Hematopoietic multipotent progenitor cell treated with erythropoietin and hydrocortisone succinate and interleukin-3 and kit ligand, for 15 days (in vitro differentiated cells): ENCODE results near the gene MAP6.
"Not testable (repeated sequence)": the region's sequence is repeated elsewhere in the genome, so short reads cannot be mapped to it uniquely, and the experiment has no call there.

ENCODE experiments used
- DNase-seq: peaks from one replicate; pipeline ENCODE4 v3.0.0-alpha.2; 2015; ENCODE audit warnings: low spot score

The MAP6 gene

GRCh38 chr11:75591371-75591770 lies 77.5 kb downstream of the MAP6 start:
- peak; percentile 37 for DNase-seq

GRCh38 chr11:75589933-75590332 lies 78.9 kb downstream of the MAP6 start:
- DNase-seq, result peak; percentile 97

GRCh38 chr11:75589051-75589450 lies 79.8 kb downstream of the MAP6 start:
- no peak for DNase-seq

DNA sequence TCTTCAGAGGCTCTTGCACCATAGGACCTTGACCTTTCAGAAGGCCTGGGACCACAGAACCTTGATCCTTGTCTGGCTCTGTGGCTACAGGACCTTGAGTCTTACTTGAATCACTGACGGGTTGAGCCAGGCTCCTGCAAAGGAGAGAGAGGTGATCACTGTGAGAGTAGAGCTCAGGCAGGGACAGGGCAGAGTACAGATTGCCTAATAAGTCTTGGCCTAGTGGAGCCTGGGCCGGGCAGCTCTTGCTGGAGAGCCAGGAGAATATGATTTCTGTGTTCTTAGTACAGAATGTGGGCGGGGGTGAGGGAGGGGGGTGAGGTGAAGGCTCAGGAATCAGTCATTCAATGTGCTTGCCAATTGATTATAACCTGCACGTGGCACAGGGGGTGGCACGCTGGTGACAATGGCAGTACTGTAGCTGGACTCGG lies 80.8 kb downstream of the MAP6 start:
- no peak for DNase-seq

DNA sequence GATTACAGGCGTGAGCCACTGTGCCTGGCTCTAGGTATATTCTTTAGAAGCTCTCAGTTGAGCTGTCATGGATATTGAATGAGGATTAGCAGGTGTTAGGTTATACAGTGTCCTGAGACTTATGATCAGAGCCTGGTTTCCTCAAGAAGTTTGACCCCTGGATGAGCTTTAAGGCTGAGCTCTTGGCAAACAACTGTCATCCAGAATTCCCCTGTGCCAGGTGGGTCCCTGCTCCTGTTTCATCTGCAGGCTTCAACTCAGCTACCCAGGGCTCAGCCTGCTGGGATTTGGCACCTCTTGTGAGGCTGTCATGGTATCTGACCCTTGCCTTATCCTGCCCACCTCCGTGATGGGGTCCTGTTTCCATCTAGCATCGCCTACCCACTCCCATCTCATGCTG lies 82.4 kb downstream of the MAP6 start:
- DNase-seq, result no peak

DNA sequence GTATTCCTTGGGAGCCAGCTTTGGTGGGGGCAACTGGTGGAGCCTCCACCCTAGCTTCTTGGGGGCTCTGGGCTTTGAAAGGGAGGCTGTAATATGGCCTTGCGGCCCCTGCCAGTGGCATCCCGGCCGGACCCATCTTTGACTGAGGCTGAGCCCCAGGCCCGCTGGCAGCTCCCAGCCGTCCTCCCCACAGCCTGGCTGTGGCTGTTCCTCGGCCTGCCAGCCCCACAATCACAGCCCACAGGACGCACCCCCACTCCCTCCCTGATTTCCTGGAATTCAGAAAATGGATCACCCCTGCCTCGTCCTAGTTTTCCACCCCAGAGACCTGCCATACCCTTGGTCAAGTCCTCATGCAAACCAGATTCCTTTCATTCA lies 83.6 kb downstream of the MAP6 start:
- DNase-seq, result no peak

- DNase-seq, result not testable (repeated sequence)
These were observed 84.1 kb downstream of the MAP6 start for GRCh38 chr11:75584659-75585292.

DNA sequence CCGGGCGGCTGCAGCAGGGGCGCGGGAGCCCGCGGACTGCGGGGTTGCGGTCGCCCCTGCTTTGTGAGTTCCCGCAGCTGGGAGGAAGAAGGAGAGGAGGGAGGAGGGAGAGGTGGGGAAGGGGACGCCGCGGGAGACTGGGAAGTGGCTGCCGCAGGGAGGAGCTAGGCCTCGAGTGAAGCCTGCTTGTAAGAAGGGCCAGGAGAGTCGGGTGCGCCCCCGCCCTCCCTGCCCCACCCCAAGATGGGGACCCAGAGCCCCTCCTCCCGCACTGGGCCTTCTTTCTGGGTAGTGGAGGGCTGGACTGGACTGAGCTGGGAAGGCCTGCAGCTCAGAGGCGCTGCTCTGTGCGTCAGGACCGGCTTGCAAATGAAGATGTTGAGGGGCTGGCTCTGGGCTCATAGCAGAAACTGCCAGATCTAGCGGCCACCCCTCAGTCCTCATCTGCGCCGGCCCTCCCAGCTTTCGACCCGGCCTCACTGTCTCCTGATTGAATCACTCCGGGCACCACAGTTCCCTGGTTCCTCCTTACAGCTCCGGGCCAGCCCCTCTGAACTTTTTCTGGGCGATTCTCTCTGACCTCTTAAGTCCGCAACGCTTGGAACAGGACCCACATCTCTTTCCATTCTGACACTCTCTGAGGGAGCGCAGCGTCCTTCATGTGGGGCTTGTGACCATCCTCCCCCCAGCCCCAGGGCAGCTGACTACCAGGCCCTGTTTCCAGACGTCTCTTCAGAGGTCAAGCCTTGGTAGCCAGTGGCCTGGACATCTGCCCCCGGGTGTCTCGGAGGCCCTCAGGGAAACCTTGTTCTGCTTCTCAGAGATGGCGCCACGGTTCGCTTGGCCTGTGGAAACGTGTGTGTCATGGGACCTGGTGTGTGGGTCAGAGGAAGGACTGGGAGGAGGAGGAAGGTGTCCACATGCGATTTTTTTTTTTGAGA lies 84.8 kb downstream of the MAP6 start:
- peak; percentile 63 for DNase-seq

- peak; percentile 73 for DNase-seq
These were observed 85.7 kb downstream of the MAP6 start for GRCh38 chr11:75582895-75583717.

DNA sequence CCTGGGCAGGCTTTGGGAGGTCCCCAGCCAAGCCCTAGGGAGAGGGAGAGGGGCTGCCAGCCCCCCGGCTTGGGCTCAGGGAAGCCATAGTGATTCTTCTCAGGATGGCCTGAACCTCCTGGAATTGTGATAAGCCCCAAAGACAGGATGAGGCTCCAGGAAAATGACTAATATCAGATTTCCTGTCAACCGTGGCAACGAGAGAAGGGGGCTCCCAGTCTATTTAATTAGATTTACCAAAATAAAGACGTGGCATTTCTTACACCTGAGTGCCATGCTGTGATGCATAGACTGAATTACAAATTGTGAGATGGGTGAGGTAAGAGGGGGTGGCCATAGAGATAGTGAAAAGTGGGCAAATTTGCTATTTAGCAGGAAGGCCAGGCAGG lies 86.3 kb downstream of the MAP6 start:
- DNase-seq, result no peak

- no peak for DNase-seq
These were observed 89.0 kb downstream of the MAP6 start for GRCh38 chr11:75579841-75580240.

- DNase-seq, result no peak
These were observed 89.9 kb downstream of the MAP6 start for GRCh38 chr11:75578977-75579376.

DNA sequence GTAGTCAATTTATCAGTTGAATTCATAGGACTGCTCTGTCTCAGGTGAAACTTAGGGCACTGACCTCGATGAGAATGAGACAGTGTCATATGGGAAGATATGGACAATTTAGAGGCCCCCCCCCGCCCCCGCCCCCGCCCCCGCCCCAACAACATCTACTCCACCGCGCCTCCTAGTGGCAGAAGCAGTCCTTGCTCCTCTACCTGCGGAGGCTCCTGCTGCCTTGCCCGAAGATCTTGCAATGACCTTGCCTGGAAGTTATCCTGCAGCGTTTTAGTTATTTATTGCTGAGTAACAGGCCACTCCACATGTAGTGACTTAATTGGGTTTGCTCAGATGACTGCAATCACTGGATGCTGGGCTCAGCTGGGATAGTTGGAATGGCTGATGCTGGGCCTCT lies 91.6 kb downstream of the MAP6 start:
- peak; percentile 65 for DNase-seq

GRCh38 chr11:75576499-75576918 lies 92.3 kb downstream of the MAP6 start:
- no peak for DNase-seq

GRCh38 chr11:75576017-75576416 lies 92.8 kb downstream of the MAP6 start:
- DNase-seq, result no peak

- DNase-seq, result no peak
These were observed 93.9 kb downstream of the MAP6 start for GRCh38 chr11:75574698-75575602.

GRCh38 chr11:75572744-75573143 lies 96.1 kb downstream of the MAP6 start:
- DNase-seq, result no peak

DNA sequence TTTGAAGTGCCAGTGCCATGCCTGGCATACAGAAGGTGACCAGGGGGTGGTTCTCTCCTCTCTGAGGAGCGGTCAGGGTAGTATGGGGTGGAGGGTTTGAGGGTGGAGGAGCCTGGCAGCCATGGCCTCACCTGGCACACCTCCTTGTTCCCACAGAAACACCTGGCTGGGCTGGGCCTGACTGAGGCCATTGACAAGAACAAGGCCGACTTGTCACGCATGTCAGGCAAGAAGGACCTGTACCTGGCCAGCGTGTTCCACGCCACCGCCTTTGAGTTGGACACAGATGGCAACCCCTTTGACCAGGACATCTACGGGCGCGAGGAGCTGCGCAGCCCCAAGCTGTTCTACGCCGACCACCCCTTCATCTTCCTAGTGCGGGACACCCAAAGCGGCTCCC lies 97.2 kb downstream of the MAP6 start:
- no peak for DNase-seq

DNA sequence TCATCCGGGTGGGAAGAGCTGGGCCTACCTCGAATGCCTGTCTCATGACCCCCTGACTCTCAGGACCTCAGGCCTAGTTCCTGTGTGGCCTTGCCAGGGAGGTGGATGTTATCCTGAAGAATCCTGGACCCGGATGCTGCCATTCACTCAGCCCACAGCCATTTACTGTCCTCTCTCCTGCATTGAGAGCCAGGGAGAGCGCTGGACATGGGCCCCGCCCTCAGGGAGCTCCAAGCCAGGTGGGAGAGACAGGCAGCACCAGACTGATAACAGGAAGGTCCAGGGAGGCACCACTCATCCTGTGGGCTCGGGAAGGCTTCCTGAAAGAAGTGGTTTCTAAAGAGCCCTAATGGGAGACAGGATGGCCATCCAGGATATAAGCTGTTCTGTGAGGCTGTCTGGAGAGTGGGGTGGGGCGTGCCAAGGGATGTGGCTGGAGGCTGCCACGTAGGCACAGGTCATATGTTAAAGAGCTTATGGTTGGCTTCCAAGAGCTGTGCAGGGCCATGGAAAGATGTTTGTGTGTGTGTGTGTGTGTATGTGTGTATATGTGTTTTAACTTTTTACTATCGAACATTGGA lies 98.2 kb downstream of the MAP6 start:
- DNase-seq, result no peak

DNA sequence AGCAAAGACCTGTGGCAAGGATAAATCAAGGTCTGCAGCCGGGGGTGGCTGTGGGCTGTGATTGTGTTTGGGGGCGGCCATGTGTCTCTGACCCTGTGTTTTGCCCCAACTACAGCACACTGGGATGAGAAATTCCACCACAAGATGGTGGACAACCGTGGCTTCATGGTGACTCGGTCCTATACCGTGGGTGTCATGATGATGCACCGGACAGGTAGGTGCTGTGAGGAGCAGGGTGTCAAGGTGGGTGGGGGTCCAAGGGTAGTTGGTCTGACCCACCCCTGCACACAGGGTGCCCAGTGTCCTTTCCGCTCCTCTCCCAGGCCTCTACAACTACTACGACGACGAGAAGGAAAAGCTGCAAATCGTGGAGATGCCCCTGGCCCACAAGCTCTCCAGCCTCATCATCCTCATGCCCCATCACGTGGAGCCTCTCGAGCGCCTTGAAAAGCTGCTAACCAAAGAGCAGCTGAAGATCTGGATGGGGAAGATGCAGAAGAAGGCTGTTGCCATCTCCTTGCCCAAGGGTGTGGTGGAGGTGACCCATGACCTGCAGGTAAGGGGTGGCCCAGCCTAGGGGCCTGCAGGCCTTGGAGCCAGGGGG lies 100.1 kb downstream of the MAP6 start:
- no peak for DNase-seq

DNA sequence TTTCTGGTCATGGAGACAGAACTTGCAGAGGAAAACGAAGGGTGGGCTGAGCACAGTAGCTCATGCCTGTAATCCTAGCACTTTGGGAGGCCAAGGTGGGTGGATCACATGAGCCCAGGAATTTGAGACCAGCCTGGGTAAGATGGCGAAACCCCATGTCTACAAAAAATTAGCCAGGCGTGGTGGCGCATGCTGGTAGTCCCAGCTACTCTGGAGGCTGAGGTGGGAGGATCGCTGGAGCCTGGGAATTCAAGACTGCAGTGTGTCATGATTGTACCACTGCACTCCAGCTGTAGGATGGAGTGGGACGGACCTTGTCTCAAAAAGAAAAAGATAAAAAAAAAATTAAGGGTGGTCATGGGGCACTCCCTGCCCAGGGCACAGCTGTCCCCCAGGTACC lies 100.9 kb downstream of the MAP6 start:
- no peak for DNase-seq
